ENCODE data around the gene RPS16. TPM values are rescaled to one million over a fixed set of nuclear protein-coding genes. Genes with fewer than 3 reads are reported as not detected.
A peak's percentile ranks its signal among the peaks of the same experiment; 100 is the strongest.

The RPS16 gene
- total RNA-seq, 2 donors from 2014 or later = 1,698 to 1,720 TPM

- TF ChIP-seq, protein P1, sequence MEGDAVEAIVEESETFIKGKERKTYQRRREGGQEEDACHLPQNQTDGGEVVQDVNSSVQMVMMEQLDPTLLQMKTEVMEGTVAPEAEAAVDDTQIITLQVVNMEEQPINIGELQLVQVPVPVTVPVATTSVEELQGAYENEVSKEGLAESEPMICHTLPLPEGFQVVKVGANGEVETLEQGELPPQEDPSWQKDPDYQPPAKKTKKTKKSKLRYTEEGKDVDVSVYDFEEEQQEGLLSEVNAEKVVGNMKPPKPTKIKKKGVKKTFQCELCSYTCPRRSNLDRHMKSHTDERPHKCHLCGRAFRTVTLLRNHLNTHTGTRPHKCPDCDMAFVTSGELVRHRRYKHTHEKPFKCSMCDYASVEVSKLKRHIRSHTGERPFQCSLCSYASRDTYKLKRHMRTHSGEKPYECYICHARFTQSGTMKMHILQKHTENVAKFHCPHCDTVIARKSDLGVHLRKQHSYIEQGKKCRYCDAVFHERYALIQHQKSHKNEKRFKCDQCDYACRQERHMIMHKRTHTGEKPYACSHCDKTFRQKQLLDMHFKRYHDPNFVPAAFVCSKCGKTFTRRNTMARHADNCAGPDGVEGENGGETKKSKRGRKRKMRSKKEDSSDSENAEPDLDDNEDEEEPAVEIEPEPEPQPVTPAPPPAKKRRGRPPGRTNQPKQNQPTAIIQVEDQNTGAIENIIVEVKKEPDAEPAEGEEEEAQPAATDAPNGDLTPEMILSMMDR (IDR thresholded peaks at IDR 0.05) = no peak
These were observed 10.8 kb upstream of the RPS16 start for GRCh38 chr19:39446365-39447084.

DNA sequence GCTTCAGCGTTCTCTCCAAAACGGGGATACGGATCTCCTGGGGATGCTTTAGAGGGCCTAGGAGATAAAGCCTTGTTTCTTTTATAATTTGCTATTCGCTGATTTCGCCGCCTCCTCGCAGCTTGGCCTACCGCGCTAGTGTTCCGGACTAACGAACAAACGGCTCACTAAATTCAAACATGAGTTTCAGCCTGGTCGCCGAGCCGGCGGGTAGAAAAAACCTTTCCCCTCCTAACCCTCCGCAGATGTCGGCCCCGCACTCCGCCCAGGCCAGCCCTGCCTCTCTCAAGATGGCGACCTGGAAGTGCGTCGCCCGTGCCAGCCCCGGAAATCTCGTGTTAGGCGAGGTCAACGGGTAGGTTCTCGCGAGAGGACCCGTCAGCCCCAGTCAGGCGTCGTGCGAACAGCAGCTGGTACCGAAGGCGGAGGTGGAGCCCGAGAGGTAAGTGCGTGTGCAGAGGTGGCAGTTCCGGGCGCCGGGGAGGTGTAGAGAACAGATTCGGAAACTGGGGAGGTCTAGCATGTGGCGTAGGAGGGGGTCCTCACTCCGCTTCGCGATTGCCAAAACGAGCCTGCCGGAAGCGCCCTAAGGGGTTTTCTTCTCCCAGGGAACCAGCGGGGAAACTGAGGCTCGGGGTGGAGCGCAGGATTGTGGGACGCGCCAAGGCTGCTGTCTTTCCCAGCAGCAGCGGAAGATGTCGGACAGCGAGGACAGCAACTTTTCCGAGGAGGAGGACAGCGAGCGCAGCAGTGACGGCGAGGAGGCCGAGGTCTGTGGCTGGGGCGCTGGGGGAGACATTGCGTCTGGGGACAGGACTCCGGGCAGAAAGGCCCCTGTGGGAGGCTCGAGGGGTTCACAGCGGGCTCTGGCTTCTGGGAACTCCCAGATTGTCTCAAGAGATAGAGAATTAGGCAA lies 9.7 kb upstream of the RPS16 start, which contains the start of gene SUPT5H:
SUPT5H (plus strand) TSS at position 387 of the 916 bp plus-strand sequence; CDS start at position 696, 309 bp downstream.
- peak; percentile 98 for DNase-seq
- Histone ChIP-seq H3K27me3 (no peaks in the 10 kb centered on the region), H3K27ac (peak within 1 kb of the TSS; percentile 91), H3K9me3 (no peaks in the 10 kb centered on the region), H3K9ac (ENCODE audit: low read depth in 2 of 2, low read length in 2 of 2) (peak within 1 kb of the TSS; percentile 98 to 100), H3K4me1 (peaks cover 6% of the 10 kb centered on the region), H3K4me3 (peak within 1 kb of the TSS; percentile 82), H3K36me3 (no peaks in the 10 kb centered on the region)
- intact Hi-C loops (cut with DNase I) = loop anchor here (10.0 kb wide), 1 partner anchor 89 kb away; the partner anchor contains the start of gene EID2B
- TF ChIP-seq, protein P1 (IDR thresholded peaks at IDR 0.05) = no peak

More at GRCh38 chr19:39446365-39447084, 10.8 kb upstream of the RPS16 start:
- DNase-seq = no peak
- Histone ChIP-seq H3K9ac (ENCODE audit: low read depth in 2 of 2, low read length in 2 of 2) (peak overlapping the region; percentile 98 to 100), H3K9me3 (no peaks in the 10 kb centered on the region), H3K27me3 (no peaks in the 10 kb centered on the region), H3K27ac (no peak overlapping the region), H3K4me3 (peak overlapping the region; percentile 82), H3K36me3 (peaks cover 4% of the 10 kb centered on the region), H3K4me1 (peaks cover 6% of the 10 kb centered on the region)
- intact Hi-C loops (cut with DNase I) = loop anchor here (10.0 kb wide), 1 partner anchor 88 kb away; the partner anchor contains the start of gene EID2B

DNA sequence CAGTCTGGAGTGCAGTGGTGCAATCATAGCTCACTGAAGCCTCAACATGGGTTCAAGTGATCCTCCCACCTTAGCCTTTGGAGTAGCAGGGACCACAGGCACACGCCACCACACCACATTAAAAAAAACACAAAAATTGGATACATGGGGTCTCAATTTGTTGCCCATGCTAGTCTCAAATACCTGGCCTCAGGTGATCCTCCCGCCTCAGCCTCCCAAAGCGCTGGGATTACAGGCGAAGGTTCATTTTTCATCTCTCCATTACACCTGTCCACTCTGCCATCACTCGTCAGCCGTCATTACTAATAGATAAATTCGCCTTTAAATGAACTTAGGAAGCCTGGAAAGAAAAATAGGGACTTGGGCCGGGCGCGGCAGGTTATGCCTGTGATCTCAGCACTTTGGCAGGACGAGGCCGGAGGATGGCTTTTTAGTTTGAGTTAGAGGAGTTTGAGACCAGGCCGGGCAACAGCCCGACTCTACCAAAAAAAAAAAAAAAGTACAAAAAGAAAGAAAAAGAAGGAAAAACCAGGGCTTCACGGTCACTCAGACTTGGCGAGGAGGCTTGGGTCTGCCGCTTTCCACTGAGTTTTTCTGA lies 8.9 kb upstream of the RPS16 start:
- Histone ChIP-seq H3K9ac (ENCODE audit: low read depth in 2 of 2, low read length in 2 of 2) (peak overlapping the region; percentile 72 to 98), H3K9me3 (no peaks in the 10 kb centered on the region), H3K4me1 (peaks cover 6% of the 10 kb centered on the region), H3K27ac (peak overlapping the region; percentile 91), H3K36me3 (no peaks in the 10 kb centered on the region), H3K27me3 (no peaks in the 10 kb centered on the region), H3K4me3 (peak overlapping the region; percentile 82)
- intact Hi-C loops (cut with DNase I) = loop anchor here (10.0 kb wide), 1 partner anchor 90 kb away; the partner anchor contains the start of gene EID2B
- TF ChIP-seq, protein P1 (IDR thresholded peaks at IDR 0.05) = no peak
- DNase-seq = peak; percentile 25

DNA sequence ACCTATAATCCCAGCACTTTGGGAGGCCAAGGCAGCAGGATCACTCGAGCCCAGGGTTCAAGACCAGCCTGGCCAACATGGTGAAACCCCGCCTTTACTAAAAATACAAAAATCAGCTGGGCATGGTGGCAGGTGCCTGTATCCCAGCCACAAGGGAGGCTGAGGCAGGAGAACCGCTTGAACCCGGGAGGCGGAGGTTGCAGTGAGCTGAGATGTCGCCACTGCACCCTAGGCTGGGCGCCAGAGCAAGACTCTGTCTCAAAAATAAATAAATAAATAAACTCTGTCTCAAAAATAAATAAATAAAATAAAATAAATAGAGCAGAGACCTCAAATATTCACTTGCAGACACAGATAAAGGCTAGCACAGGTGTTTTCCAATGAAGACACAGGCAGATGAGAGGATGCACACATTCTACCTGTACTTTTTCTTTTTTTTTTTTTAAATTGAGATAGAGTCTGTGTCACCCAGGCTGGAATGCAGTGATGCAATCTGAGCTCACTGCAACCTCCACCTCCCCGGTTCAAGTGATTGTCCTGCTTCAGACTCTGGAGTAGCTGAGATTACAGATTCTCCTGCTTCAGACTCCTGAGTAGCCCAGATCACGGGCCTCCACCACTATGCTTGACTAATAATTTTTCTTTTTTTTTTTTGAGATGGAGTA lies 2.7 kb upstream of the RPS16 start:
- TF ChIP-seq, protein P1 (IDR thresholded peaks at IDR 0.05) = no peak
- Histone ChIP-seq H3K4me1 (peaks cover 3% of the 10 kb centered on the region), H3K9ac (ENCODE audit: low read depth in 2 of 2, low read length in 2 of 2) (no peak overlapping the region), H3K4me3 (no peak overlapping the region), H3K9me3 (no peaks in the 10 kb centered on the region), H3K27me3 (no peaks in the 10 kb centered on the region), H3K36me3 (peaks cover 10% of the 10 kb centered on the region), H3K27ac (no peak overlapping the region)
- no peak for DNase-seq
- intact Hi-C loops (cut with DNase I) = no loop called here

Data from colonic mucosa (tissue), 4 donors.